Measurements from ENCODE around the gene POLL.

DNA sequence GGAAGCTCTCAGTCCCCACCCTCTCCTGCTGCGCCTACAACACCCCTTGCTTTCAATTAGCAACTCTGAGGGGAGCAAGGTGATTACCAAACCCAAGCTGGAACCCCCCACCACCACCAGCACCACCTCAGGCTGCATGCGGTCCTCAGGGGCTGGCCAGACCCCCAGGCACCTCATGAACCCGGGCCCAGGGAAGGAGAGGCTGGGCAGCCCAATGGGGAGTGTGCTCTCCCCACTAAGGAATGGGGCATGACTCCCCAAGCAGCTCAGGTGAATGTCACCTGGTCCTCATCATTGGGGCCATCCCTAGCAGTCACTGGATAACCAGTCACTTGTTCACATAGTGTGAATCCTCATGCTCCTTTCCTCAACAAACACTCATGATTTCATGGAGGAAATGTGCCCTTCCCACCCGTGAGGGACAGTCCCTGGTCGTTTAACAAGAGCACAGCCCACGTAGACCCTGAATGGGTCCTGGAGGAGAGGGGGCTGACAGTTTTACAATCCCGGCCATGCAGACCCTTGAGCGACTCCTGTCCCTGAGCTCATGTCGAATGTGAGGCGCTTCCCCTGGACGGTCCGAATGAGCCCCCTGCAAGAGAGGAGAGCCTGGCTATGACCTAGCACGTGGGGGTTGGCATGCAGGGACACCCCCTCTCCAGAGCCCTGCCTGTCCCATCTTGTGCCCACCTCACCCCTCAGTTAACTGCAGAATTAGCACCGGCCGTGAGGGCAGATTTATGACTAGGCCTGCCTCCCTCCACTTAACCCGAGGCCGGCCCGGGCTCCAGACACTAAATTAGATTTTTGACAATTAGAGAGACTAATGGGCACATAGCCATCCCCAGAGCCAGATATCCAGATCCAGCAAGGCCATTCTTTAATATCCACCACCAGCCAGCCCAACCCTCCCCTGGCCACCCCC is 29.1 kb downstream of the POLL start:
- TF ChIP-seq CTCF (IDR thresholded peaks at IDR 0.05; ENCODE audit: extremely low read depth in 1 of 2, insufficient read depth in 1 of 2, low read depth in 1 of 2, low read length in 2 of 2) = no peak
- TF ChIP-seq POLR2A (IDR thresholded peaks at IDR 0.05; ENCODE audit: low read depth, low read length) = no peak
- no peak for TF ChIP-seq POLR2AphosphoS5 (IDR thresholded peaks at IDR 0.05; ENCODE audit: insufficient read depth, low read depth, low read length)
- TF ChIP-seq FOS (IDR thresholded peaks at IDR 0.05; ENCODE audit: borderline replicate concordance, insufficient read depth, low read length) = no peak
- no peak for TF ChIP-seq EZH2 (IDR thresholded peaks at IDR 0.05; ENCODE audit: borderline replicate concordance, low read depth, low read length, severe bottlenecking)
- no peak for TF ChIP-seq MAX (IDR thresholded peaks at IDR 0.05; ENCODE audit: insufficient read depth, insufficient read length)
- TF ChIP-seq MYC (IDR thresholded peaks at IDR 0.05; ENCODE audit: low read depth, low read length) = no peak
- TF ChIP-seq JUN (IDR thresholded peaks at IDR 0.05; ENCODE audit: borderline replicate concordance, insufficient read depth, insufficient read length, low read depth) = no peak

All from endothelial cell of umbilical vein (primary cell).